GM19438 (cell line): Measurements from ENCODE around the gene DSEL.

Source experiments
- ATAC-seq: cut with Tn5 transposase; IDR thresholded peaks from one replicate; pipeline ENCODE4 v1.9.1; 2021; ENCODE audit warnings: low read depth; ENCODE audit not compliant: unreplicated experiment

Gene DSEL

GRCh38 chr18:67516539-67517443 lies at the start of gene DSEL:
DSEL (minus strand) TSS chr18:67516720; CDS start chr18:67514608, 2,112 bp downstream.
- peak; percentile 92 for ATAC-seq

DNA sequence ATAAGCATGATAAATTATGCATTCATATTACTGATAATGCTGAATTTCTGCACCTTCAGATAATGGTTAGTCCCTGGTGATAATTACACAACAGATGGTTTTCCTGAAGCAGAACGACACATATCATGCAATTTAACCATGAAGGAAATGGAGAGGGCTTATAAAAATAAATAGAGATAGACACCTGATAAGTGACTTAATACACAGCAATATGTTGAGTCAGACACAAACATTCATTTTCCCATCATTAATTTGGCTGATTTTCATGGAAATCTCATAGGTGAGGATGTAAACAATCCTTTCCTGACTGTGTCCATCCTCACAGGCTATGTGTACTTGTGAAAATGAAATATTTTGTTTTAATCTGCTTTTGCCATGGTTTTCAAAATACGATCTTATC lies 36.9 kb upstream of the DSEL start:
- no peak for ATAC-seq

DNA sequence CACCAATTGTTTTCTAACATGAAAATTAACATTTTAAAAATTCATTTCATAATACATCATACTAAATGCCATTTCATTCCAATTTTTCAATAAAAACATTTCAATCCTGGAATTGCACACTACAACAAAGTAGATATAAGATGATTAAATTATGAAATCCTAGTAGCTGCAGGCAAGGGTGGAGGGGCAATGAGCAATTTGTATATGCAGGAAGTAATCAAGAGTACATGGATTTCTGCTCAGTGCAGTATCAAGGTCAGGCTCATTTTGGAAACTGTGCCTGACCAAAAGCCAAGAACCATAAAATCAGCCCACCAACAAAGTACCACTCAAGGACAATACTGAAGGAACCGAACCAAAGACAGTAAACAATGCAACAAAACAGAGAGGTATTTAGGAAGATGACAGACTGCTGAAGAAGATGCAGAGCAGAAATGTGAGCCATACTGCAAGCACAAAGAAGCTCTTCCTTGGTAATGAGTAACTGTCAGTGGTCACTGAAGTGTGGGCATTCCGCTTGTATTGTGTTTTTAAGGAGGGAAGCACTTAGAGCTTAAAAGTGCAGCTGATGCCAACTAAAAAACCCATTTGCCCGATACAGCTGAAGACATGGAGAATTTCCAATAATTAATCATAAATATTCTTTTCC lies 34.5 kb upstream of the DSEL start:
- no peak for ATAC-seq

- ATAC-seq, result no peak
Measured at GRCh38 chr18:67549946-67550345, 33.4 kb upstream of the DSEL start.

GRCh38 chr18:67545681-67546080 lies 29.2 kb upstream of the DSEL start:
- no peak for ATAC-seq

DNA sequence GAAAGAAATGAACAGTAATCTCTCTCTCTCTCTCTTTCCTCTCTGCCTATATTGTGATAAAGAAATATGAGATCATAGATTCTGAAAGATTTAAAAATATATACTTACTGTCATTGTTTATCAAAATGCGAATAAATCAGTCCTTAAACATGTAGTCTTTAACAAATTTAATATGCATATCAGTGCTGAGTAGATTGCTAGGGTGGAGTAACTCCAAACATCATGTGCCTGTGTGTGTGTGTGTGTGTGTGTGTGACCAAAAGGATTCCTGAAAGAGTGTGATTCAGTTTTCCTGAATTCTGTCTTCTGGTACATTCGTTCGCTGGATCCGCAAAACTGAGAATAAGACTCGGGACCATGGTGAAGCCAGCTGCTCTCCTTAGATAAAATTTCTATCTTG lies 24.0 kb upstream of the DSEL start:
- no peak for ATAC-seq

GRCh38 chr18:67531929-67532328 lies 15.4 kb upstream of the DSEL start:
- ATAC-seq, result no peak

DNA sequence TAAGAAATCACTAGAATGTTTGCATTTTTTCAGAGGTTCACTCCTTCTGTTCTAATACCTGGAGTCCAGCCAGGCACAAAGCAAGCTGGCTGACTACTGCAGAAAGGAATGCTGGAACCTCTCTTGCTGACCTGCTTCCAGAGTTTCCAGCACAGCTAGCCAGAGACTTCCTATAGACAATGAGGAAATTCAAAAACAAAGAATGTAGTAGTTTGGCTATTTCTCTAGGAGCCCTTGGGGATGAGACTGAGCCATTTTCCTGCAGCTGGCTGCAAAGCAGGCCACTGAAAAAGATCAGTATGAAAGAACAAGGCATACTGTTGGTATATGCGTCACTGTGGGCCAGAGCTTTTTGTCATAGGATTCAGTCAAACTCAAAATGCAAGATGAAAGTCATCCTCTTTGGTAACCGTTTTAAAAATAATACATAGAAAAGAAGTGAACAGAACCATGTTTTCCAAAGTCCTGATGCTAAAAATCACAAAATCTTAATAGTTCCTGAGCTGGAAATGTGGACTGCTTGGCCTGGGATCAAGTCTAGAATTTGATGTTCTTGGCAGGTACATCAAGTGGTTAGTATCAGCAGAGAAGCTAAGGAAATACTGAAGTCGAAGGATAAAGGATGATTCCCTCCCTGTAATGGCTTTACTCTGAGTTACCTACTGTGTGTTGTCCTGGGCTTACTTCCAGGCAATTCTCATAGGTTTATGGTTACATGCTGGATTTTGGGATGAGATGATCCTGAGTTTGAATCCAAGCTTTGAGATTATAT lies 9.0 kb upstream of the DSEL start:
- no peak for ATAC-seq

DNA sequence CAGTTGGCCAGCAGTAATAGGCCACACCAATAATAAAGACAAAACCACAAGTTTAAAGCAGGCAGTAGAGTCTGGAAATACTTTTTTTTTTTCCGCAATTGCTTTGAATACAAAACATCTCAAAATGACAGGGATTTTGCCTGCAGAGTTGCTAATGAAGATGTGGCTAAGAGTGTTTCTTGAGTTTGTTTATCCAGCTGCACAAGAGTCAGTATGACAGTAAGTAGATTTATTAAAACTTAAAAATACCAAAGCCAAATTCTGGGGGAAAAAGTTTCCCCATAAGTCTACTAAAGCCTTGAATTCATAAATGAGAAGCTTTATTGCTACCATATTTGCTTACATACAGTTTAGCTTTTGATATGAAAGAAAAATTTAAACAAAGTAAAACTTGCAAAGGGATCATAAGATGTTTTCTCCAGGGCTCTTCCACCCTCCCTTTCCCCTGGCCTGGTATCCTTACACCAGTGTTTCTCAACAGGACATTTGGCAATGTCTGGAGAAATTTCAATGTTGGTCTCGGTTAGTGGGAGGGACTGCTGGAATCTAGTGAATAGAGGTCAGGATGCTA lies 3.9 kb upstream of the DSEL start:
- no peak for ATAC-seq

- ATAC-seq, result no peak
Measured at GRCh38 chr18:67519592-67519991, 3.1 kb upstream of the DSEL start.

DNA sequence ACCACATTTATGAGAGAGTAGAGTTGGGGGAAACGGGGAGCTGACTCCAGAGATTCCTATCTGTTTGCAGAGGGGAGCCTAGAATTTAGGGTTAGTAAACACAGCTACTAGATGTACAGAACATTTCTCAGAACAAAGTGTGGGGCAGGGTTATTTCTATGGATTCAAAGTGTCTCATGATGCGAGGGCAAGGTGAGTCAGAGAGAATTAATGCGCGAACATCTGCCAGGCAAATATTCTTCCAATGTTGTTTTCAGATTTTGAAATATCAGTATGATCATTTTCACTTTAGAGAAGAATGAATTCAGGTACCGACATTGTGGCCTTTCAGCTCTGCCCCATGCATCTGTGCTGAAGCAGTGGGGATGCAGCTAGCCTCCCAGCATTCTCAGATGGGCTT lies 2.0 kb upstream of the DSEL start:
- ATAC-seq, result no peak

DNA sequence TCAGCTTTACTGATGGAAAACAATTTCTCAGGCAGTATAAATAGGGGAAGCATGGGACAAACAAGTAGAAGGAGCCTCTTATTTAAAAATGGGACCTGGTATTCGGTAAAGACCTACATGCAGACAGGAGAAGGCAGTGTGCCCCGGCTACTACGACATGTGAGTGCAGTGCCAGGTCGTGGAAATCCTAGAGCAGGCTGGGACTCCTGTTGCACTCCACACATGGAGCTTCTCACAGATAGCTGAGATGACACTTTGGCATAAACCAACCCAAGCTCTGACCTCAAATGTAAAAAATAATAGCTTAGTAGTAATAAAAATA lies 885 bp upstream of the DSEL start:
- ATAC-seq, result no peak

- peak; percentile 46 for ATAC-seq
Measured at GRCh38 chr18:67515942-67516538, 480 bp downstream of the DSEL start.

DNA sequence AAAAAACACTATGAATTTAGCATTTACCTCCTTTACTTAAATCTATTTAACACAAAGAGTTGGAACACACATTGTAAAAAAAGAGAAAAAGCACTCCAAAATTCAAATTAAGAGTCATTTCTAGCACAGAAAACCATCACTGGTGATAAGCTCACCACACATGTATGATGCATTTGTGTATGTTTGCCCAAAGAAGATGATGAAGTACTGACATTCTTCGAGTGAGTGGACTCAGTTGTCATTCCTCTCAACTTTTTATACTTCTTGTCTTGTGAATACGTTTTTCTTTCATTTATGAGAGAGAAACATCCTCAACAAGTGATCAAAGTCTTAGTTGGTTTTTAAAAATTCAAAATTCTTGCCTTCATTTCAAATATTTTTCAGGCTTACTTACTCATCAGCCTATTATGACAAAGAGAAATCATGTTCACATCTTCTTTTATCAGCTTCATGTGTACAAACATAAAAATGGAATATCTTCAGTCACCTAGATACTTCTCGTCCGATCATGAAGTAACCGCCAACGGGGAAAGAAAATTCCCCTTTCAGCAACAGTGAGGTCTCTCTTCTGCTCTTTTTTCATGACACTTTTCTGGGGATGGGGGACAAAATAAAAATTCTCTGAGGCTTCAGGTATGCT lies 1.5 kb downstream of the DSEL start:
- ATAC-seq, result no peak

- ATAC-seq, result no peak
Measured at GRCh38 chr18:67514465-67514864, 2.1 kb downstream of the DSEL start.

DNA sequence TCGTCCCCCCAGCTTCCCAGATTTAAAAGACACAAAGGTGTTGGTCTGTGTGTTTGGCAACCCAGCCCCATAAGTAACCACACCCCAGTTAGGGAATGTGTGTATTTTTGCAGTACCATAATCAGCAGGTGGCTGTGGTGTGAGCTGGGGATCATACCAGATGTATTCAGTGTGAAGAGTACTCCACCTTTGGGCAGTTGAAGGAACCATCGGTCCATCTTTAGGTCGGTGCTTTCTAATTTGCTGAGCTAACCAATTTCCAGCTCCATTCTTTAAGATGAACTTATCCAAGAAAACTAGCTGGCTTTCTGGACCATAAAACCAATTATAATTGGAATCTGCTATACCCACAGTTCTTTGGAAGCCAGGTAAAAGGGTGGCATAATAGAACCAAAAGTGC lies 3.2 kb downstream of the DSEL start:
- no peak for ATAC-seq

DNA sequence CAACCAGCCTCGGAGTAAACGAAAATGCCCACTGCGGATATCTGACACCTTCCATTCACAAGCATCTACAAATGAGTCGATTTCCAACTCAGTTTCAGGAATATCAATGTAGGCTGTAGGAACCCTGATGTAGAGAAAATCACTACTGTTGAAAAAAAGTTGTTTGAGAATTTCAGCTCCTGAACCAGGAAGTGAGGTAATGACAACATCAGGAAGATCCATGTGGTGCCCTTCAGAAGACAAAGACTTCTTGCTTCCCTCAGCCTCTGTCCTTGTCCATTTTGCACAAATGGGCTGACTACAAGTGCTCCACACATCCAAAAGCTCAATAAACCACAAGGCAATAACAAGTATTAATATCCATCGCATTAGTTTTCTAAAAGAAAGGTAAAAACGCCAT lies 4.7 kb downstream of the DSEL start:
- no peak for ATAC-seq

- no peak for ATAC-seq
Measured at GRCh38 chr18:67510831-67511230, 5.7 kb downstream of the DSEL start.

DNA sequence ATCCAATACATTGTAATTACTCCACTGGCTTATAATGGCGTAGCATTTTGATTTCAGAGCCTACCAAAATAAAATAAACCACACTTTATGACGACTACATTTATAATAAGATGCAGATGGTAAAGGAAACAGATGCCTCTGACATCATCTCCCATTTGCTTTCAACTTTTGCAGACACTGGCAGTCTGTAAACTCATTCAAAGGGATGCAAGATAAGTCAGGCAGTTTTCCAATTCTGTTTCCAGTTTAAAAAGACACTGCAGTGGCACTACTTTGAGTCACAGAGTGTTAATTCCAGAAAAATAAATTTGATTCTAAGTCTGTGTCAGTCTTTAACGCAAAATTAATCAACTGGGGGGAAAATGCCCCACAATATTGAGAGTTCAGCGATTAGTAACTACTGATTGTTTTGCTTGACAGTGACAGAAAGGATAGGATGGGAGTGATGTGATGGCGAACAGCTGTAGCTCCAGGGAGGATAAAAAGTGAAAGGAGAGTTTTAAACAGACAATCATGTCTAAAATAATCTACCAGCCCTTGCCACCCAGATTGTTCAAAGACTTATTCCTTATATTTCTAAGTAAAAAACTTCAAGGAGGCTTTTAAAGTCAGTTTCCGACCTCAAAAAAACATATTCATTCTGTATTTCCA lies 6.7 kb downstream of the DSEL start:
- ATAC-seq, result no peak

DNA sequence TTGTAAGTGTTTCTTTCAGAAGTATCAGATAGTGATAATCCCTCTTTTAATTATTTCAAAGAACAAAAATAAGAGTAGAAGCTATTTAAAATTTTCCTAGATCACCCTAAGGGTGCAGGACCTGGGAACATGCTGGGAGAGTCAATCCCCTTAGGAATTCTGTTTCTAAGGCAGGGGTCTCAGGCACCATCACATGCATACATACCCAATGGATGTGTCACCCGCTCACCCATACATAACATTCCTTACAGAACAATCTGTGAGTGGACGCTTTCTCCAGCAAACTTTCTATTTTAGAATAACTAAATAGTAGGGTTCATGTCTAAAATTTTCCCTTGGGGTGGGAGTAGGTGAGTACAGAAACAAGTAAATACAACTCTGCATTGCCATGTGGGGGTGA lies 8.4 kb downstream of the DSEL start:
- no peak for ATAC-seq
